IPS DF 19.7 (cell line): Measurements from ENCODE around the gene RBM20.

ENCODE experiments used
- DNase-seq: peaks from one replicate; pipeline ENCODE4 v3.0.0-alpha.2; 2013; ENCODE audit warnings: low read depth, low spot score

The RBM20 gene

DNA sequence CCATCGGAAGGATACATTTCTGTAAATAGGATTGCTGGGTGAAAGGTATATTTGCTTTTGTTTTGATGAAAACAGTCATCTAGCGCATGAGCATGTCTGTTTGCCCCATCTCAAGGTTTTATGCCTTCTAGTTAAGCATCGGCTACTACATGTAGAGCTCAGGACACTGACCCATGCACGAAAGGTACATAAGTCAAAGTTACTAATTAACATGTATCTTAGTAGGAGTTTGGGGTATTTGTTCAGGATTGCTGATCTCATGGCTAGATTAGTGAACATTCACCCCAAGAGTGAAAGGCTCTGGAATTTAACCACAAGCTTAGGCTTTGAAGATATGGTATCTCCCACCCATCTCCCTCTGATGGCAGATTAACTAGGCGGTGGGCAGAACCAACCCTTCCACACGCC, 91.5 kb downstream of the RBM20 start:
- no peak for DNase-seq

DNA sequence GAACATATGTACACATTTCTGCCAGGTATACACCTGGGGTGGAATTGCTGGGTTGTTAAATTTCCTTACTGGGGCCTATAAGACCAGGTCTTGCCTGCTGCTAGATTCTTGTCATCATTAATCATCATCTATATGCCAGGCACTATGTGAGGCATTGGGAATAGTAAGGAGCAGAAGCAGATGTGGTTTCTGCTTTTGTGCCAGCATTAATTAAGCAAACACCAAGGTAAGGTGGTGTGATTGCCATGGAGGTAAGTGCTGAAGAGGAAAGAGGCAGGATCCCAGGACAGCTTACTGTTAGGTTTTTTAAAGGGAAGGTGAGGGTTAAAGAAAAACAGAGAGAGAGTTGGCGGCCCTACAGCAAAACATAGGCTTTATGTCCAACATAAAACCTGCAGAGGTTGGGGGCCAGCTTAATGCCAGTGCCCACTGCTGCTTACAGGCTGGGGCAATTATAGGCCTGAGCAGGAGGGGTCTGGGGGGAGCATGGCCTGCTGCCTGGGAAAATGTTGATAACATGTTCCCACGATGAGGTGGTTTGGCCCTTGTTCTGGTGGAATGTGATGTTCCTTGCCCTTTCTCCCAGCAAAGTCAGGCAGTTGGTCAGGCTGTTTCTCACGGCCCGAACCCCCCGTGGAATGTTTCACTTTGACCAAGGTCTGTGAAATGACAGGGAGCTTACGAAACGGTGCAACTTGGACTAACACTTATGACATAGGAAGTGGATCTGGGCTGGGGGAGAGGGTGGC, 93.9 kb downstream of the RBM20 start:
- DNase-seq, result no peak

DNA sequence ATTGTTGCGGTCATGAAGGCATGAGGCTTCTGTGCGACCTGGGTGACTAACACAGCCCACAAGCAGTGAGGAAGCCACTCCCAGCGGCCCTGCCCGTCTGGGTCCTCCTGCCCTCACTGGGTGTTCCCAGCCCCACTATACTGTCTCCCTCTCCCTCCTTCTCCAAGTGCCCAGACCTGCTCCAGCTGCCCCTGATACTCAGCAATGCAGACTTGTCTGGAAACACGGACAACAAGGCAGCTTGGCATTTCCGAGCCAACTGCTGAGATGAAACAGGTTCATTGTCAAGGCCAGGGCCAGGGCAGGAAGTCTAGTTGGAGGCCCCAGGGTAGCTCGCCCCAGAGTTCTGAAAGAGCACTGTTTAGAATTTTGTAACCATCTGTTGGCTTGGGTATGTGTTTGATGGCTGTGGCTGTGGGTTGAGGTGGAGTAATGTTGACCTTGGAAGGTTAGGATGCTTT, 95.7 kb downstream of the RBM20 start:
- no peak for DNase-seq

DNA sequence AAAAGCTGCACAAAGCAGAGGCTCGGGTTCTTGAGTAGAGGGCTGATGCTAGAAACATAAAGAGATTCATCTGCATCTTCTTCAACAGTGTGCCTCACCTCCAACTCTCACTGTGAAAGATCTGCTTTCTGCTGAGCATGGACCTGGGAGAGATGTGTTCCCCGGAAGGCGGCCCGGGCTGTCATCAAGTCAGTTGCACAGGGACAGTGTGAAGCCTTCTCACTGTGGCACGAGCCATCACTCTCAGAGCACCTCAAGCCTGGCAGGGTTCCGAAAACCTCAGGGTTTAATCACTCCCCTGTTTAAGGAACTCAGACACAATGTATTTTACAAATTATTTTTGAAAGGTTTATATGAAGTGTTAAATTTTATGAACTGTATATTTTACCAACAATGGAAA, 98.7 kb downstream of the RBM20 start:
- DNase-seq, result no peak

DNA sequence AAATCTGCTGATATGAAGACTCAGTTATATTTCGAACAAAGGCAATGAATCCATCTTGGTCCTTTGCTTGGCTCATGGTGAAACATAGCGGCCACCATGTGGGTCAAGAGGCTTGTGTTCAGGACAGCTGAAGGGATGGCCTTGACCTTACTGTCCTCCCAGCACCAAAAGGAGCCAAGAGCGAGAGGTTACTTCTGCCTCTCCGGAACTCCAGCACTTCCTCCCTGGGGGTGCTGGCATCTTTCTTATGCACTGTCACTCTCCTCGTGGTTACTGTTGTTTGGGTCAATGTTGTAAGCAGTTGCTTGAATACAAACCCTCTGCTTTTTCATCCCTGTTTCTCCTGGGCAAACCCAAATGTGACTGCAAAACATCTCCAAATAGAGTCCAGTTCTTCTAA, 100.6 kb downstream of the RBM20 start:
- DNase-seq, result no peak

DNA sequence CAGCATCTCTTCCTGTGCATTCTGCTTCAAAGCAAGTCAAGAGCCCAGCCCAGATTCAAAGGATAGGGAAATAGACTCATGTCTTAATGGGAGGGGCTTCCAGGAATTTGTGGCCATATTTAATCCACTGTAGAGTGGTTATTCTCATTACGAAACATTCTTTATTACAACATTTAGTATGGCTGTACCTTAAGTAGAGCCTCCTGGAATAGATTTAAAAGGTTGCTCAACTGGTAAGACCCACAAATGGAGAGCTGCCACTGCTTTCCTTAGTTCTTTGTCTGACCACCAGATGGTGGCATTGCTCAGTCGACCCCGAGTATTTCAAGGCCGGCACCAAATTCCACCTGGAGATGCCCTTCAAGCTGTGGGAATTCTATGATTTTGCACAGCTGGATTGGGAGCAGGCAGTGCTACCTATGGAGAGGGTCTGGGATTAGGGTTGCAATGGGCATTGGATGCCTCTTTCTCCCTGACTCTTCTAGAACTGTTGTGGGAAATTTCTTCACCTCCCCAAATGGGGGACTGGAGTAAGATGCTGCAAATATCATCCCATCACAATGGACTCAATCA, 102.2 kb downstream of the RBM20 start:
- peak; percentile 17 for DNase-seq

DNA sequence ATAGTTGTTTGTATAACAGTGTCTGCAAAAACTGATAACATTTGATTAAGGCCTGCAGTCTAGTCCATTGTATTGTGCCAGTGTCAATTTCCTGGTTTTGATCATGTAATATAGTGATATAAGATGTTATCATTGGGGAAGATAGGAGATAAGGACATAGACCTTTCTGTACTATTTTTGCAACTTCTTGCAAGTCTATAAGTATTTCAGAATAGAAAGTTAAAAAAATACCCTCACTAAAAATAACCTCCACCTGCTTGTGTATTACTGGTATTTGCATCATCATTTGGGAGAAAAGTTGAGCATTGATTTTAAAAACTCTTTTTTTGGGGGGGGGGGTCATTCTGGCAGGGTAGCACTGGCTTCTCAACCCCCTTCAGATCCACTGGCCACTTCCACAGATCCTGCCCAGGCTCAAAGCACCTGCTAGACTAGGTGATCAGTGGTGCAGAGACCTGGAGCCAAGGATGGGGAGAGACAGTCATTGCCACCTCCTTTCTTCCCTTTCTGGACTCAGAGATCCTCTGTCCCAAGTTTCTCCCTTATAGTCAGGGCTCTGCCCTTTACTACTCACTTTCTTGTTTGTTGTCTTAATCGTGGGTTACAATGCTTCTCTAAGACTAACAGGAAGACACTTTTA, 103.0 kb downstream of the RBM20 start:
- DNase-seq, result no peak

DNA sequence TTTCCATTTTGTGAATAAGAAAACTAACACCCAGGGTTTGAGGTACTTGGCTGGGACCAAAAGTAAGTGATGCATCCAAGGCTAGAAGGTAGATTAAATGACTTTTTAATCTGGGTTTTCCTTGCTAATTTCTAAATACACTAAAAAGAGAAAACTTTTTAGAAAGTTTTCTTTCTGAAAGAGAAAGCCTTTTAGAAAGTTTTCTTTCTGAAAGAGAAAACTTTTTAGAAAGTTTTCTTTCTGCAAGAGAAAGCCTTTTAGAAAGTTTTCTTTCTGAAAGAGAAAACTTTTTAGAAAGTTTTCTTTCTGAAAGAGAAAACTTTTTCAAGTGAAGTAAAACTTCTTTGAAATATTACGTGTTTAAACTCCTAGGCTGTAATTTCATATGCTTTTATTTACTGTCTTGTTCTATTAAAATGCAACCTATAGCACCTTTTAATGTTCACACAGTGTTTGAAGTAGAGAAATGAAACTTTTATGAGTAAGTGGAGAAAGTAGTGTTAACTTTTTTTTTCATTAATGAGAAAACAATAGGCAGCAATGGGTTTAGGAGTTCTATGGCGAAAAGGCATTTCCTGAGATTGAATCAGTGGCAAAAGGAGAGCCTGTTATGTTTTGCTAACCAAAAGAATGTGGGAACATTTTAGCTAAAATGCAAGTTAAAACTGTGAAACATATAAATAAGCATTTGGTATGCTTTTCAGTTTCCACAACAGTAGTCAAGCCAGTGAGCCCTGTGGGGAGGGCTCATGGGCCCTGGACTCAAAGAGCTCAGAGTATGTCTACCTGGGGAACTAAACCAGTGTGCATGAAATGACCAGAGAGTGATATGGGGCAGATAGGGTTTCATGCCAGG, 103.7 kb downstream of the RBM20 start:
- no peak for DNase-seq

DNA sequence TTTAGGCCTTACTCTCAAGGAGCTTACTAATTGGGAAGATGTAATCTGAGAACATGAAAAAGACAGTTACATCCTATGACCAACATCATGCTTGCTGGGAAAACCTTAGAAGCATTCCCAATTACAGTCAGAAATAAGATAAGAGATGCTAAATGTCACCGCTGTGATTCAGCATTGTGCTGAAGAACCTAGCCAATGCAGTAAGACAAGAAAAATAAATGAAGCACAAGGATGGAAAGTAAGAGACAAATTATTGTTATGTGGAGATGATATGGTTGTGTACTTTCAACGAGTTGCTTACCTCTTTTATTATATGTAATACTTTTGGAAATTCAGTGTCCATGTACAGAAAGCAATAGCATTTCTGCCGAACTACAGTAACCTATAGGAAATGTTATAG, 104.8 kb downstream of the RBM20 start:
- no peak for DNase-seq

DNA sequence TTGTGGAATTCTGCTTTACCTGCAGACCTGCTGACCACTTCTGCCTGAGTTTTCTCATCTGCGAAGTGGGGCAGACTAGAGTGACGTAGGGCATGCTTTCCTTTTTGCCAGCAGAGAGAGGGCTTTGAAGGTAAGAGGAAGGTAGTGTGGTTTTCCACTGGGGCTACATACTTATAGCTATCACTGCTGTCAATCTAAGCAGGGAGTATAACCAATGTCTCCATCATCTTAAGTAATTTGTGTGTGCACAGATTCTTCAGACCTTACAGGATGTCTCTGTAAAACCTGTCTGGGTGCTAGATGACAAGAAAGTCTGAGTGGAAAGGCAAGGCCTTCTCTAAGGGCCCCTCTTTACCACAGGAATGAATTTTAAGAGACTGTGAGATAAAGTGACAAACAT, 106.8 kb downstream of the RBM20 start:
- no peak for DNase-seq

DNA sequence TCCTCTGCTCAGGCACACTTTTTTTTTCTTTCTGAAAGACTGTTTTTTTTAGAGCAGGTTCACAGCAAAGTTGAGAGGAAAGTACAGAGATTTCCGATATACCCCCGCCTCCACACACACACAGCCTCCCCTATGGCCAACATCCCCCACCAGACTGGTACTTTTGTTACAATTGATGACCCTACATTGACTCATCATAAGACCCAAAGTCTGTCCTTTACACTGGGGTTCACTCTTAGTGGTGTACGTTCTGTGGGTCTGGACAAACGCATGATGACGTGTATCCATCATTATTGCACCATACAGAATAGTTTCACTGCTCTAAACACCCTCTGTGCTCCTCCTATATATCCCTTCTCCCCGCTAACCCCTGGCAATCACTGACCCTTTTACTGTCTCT, 107.7 kb downstream of the RBM20 start:
- no peak for DNase-seq

DNA sequence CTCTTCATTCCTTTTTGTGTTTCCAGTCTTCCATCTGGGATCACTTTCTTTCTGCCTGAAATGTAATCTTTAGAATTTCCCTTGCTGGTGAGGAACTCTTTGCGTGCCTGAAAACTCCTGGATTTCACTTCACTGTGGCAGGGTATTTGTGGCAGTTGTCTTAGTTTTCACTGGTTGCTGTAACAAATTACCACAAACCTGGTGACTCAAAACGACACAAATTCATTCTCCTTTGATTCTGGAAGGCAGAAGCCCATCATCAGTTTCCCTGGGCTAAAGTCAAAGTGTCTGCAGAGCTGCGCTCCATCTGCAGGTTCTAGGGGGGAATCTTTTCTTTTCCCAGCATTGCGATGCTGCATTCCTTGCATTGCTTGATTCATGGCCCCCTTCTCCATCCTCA, 109.3 kb downstream of the RBM20 start:
- DNase-seq, result no peak

DNA sequence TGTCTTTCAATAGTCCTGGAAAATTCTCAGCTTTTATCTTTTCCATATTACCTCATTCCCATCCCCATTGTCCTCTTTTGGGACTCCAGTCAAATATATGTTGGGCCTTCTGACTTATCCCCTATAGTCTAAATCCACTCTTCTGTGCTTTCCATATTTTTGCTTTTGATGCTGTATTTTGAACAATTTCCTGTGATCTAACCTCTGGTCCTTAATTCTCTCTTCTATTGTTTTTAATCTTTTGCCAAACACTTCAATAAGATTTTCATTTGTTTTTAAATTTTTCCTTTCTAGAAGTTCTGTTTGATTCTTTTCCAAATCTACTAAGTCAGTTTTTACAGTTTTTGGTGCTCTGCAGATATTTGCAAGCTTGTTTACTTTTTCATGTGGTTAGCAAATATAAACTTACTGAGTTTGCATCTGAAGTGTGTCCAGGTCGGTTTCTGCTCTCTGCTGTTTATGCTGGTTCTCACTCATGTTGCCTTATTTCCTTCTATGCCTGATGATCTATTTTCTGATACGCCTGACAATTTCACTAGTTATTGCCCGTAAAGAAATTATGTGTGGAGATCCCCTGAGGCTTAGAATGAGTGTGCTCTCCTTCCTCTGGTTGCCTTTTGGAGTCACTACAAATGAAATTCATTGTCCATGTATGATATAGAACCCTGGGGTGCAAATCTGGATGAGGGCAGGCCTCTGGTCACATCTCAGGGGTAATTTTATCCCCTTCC, 110.4 kb downstream of the RBM20 start:
- no peak for DNase-seq

DNA sequence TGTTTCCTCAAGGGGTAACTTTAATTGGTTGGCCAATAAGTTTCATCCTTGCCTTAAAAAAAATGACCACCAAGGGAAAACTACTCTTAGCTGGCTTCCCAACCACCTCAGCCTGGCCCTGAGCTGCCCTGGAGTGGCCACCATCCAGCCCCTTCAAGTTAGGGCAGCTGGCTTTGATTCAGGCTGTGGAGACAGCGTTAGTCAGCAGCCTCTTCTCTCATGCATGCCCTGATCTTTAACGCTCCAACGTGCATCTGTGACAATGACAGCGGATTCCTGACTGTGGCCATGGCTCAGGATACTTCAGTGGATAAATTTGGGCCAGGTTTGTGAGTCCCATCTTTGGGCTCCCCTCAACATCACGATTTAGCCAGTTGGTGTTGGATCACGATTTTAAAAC, 111.6 kb downstream of the RBM20 start:
- DNase-seq, result no peak

DNA sequence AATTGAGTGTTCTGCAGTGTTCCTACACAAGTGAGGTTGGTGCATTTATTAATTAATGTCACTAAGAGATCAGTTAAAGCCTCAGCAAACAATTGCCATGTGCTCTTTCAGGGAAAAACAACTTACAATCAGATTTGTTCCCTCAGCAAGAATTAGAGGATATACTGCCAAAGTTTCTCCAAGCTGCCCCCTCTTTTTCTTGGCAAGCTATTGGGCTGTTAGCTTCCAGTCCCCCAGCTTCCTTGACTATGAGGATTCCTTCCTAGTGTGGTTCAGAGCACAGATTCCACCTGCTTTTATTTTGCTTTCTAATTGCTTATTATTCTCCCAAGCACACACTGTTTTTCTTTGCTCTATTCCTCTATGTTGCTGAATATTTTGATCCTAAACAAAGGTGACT, 112.7 kb downstream of the RBM20 start:
- no peak for DNase-seq

DNA sequence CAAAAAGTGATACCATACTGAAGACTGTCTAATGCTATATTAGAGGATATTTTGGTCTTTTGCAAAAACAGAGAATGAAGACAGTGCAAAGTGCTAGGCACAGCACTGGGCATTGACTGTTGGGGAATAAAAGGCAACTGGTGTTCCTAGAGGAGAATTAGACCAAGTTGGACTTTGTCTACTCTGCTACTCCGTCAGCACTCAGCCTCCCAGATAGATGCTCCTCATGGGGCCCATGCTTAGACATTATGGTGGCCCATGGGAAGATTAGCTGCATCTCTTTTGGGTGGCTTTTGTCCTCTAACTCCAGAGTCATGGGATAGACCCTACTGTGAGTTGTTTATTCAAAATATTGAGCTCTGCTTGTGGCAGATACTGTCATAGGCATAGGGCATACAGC, 113.5 kb downstream of the RBM20 start:
- DNase-seq, result no peak

DNA sequence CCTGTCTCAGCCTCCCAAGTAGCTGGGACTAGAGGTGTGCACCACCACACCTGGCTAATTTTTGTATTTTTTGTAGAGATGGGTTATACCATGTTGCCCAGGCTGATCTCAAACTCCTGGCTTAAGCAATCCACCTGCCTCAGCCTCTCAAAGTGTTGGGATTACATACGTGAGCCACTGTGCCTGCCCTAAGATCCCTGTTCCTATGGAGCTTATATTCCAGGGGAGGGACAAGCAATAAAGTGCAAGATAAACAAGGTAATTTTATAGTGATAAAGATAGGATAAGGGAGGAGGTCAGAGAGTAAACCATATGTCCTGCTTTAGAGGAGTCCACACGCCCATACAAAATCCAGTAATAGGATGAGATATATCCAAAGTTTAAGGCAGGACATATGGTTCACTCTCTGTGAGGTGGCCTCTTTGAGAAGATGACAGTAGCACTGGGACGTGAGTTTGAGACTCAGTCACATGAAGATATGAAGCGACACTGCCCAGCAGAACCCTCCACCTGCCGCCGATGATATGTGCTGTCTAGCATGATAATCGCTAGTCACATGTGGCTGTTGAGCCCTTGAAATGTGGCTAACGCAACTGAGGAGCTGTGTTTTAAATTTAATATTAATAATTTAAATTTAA, 114.1 kb downstream of the RBM20 start:
- no peak for DNase-seq

DNA sequence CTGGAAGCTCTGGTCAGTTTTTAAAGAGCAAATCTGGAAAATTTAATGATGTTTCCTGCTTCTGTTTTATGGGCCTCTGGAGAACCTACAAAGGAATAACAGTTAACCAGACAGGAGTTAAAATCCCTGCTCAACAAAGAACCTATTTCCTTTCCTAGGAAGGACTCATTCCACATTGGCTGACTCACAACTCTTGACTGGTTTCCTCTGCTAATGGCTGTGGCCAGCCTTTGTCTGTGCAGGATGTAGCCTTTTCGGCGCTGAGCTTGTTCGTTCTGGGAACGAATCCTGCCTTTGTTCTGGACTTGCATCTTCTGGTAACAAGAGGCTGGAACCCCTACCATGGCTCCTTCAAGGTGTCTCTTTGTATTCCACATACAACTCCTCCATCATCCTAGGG, 114.8 kb downstream of the RBM20 start:
- no peak for DNase-seq

DNA sequence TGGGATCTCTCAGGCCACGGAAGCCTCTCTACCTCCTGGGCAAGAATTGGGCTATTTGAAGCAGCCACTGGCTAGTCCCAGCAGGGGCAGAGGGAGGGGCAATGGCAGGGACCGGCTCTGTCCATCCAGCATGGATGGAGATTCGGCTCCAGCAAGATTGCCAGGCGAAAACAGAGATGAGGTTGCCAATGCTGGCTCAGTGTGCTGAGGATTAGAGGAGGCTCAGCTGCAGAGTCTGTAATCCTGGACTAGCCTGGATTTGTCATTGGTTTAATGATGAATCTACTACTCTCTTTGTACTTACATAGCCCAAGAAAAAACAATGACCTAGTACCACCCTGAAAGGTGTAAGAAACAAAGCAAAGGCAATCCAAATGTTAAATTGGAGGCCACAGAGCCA, 115.4 kb downstream of the RBM20 start:
- DNase-seq, result no peak

DNA sequence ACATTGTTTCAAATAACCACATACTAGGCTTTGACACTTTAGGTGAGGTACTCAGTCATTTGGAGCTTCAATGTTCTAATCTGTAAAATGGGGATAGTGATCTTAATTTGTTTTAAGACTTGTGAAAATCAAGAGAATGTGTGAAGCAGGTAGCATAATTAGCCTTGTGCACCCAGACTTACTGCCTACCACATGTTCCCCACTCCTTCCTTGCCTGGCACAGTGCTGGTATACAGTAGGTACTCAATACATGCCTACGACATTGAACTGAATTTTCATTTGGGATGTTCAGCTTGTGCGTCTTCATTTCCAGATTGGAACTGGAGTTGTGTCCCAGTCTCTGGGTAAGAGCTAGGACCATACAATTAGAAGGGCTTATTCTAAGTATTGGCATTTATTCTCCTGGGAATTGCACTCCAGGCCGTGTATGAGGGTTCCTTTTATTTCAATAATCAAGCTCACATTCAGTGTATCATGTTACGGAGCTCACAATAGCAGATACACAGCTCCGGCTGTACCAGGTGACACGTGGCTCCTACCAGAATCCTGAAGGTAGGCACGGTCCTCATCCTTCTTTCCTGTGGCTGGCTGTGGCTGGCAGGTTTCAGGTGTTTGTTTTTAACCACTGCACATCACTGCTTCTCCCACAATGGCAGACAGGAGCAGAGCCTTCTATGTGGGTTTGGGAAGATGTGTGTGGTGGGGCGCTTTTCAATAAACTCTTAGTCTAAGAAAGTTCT, 118.1 kb downstream of the RBM20 start:
- DNase-seq, result no peak
